ENCODE measurements around the gene SWI5. TPM values are rescaled to one million over a fixed set of nuclear protein-coding genes. Genes with fewer than 3 reads are reported as not detected.

The SWI5 gene
- total RNA-seq, 4 donors from 2014 or later, result 18.5 to 50.2 (median 49.2) TPM

DNA sequence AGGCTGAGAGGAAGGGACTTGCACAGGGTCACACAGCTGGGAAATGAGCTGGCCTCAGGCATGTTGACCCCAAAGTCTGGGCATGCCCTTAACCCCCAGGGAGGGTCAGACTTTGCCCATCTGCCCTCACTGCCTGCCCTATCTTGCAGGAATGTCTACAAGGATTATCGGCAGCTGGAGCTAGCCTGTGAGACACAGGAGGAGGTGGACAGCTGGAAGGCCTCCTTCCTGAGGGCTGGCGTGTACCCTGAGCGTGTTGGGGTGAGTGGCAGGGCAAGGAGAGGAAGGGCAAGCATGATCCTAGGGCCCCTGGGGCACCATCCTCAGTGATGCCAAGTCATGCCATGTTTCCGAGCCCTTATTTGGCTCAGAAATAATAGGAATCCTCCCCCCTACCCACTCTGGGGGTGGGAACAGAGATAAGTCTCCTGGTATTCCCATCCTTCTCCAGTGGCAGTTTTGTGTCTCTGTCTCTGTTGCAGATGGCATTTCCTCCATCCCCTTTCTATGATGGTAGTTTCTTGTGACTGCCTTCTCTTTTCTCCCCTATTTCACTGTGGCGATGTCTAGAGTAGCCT is 28.8 kb upstream of the SWI5 start:
- no peak overlapping the region for H3K27ac ChIP-seq
- peaks cover 0 to 20% of the 10 kb centered on the region in 2 donors for H3K4me1 ChIP-seq
- DNase-seq, result no peak
- TF ChIP-seq POLR2A (IDR thresholded peaks at IDR 0.05), result no peak
- TF ChIP-seq, protein P1, sequence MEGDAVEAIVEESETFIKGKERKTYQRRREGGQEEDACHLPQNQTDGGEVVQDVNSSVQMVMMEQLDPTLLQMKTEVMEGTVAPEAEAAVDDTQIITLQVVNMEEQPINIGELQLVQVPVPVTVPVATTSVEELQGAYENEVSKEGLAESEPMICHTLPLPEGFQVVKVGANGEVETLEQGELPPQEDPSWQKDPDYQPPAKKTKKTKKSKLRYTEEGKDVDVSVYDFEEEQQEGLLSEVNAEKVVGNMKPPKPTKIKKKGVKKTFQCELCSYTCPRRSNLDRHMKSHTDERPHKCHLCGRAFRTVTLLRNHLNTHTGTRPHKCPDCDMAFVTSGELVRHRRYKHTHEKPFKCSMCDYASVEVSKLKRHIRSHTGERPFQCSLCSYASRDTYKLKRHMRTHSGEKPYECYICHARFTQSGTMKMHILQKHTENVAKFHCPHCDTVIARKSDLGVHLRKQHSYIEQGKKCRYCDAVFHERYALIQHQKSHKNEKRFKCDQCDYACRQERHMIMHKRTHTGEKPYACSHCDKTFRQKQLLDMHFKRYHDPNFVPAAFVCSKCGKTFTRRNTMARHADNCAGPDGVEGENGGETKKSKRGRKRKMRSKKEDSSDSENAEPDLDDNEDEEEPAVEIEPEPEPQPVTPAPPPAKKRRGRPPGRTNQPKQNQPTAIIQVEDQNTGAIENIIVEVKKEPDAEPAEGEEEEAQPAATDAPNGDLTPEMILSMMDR (IDR thresholded peaks at IDR 0.05), result no peak
- intact Hi-C loops (cut with DNase I), result no loop called here
- H3K4me3 ChIP-seq (replicated peaks in 1 of 3), result no peak overlapping the region
- 93 to 100% methylated on average over 3 to 5 of the region's 5 CpGs for WGBS, 2 donors
- H3K27me3 ChIP-seq, result no peaks in the 10 kb centered on the region
- H3K36me3 ChIP-seq, result no peaks in the 10 kb centered on the region
- no peaks in the 10 kb centered on the region for H3K9me3 ChIP-seq

DNA sequence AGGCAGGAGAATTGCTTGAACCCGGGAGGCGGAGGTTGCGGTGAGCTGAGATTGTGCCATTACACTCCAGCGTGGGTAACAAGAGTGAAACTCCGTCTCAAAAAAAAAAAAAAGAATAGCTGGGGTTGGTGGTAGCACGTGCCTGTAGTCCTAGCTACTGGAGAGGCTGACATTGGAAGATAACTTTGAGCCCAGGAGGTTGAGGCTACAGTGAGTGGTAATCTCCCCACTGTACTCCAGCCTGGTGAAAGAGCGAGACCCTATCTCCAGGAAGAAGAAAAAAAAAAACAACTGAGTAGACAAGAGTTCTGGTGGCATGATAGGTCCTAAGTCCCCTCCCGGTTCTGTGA is 26.5 kb upstream of the SWI5 start:
- Histone ChIP-seq H3K27me3 (no peaks in the 10 kb centered on the region), H3K27ac (no peak overlapping the region), H3K4me1 (peaks cover 0 to 20% of the 10 kb centered on the region in 2 donors), H3K9me3 (no peaks in the 10 kb centered on the region), H3K36me3 (no peaks in the 10 kb centered on the region), H3K4me3 (replicated peaks in 1 of 3) (no peak overlapping the region)
- WGBS, 2 donors, result 76 to 77% methylated on average over 8 of the region's 8 CpGs
- no peak for TF ChIP-seq POLR2A (IDR thresholded peaks at IDR 0.05)
- TF ChIP-seq, protein P1 (IDR thresholded peaks at IDR 0.05), result no peak
- intact Hi-C loops (cut with DNase I), result no loop called here
- DNase-seq, result no peak

DNA sequence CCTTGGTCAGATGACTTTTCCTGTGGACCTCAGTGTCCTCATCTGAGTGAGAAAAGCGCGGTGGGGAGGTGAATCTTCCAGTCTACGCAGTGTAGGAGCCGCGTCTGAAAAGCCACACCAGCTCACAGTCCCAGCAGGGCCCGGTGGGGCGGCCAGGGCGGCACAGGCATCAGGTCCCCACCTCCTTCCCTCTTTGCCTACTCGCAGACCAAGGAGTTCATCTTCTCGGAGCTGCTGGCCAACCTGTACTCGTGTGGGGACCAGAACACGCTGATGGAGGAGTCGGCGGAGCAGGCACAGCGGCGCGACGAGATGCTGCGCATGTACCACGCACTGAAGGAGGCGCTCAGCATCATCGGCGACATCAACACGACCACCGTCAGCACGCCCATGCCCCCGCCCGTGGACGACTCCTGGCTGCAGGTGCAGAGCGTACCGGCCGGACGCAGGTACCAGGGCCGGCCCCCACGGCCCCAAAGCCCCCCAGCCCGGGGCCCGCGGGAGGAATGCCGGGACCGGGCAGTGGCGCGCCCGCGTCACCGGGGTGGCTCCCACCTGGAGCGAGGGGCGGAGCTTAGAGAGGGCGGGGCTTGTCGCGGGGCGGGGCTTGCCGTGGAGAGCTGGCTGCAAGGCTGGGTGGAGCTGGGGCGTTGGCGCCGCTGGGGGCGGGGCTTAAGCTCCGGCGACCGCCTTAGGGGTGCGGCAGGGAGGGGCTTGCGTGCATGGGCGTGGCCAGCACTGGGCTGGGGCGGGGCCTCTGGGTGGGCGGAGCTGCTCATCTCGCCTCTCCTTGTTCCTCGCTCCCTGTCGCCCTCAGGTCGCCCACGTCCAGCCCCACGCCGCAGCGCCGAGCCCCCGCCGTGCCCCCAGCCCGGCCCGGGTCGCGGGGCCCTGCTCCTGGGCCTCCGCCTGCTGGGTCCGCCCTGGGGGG is 25.9 kb upstream of the SWI5 start:
- DNase-seq, result peak; percentile 76 to 82
- H3K36me3 ChIP-seq, result no peaks in the 10 kb centered on the region
- 19 to 38% methylated on average over 32 to 49 of the region's 81 CpGs for WGBS, 2 donors
- H3K4me1 ChIP-seq, result peaks cover 0 to 18% of the 10 kb centered on the region in 2 donors
- intact Hi-C loops (cut with DNase I), result no loop called here
- H3K27ac ChIP-seq, result no peak overlapping the region
- H3K9me3 ChIP-seq, result no peaks in the 10 kb centered on the region
- H3K4me3 ChIP-seq (replicated peaks in 1 of 3), result peak overlapping the region in 1 of 3 donors; percentile 26
- no peaks in the 10 kb centered on the region for H3K27me3 ChIP-seq
- TF ChIP-seq, protein P1 (IDR thresholded peaks at IDR 0.05), result no peak
- no peak for TF ChIP-seq POLR2A (IDR thresholded peaks at IDR 0.05)

DNA sequence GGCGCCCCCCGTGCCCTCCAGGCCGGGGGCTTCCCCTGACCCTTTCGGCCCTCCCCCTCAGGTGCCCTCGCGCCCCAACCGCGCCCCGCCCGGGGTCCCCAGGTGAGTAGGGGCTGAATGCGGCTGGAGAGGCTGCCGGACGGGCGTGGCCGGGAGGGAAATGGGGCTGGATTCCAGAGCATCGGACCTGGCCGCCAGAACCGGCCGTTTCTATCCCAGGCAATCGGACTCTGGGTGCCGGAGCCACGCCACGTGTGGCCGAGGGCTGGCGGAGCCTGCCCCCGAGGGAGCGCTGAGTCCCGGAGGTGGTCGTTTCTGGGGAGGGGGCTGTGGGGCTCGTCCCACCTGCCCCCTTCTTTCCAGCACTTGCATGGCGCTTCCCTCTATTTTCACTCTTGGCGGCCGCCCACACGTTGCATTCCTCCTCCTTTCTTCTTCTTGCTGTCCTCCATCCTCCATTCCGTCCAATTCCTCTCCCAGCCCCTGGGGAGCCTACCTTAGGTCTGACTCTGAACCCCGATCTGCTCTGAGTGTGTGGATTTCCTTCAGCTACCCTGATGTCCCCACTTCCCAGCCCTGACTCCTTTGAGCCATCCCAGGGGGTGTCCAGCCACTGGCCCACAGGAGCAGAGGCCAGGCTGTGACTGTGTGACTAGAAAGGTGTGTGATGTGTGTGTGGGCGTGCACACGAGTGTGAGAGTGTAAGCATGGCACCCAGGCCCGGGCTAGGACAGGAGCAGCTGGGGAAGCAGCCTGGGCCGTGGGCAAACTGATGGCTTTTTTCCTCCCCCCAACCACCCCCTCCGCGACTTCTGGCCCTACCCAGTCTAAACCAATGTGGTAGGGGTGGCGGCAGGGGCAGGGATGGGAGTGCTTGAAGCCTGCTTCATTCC is 25.0 kb upstream of the SWI5 start:
- TF ChIP-seq POLR2A (IDR thresholded peaks at IDR 0.05), result no peak
- TF ChIP-seq, protein P1 (IDR thresholded peaks at IDR 0.05), result no peak
- Histone ChIP-seq H3K4me1 (peaks cover 0 to 15% of the 10 kb centered on the region in 2 donors), H3K4me3 (replicated peaks in 1 of 3) (peak overlapping the region in 1 of 3 donors; percentile 26), H3K9me3 (no peaks in the 10 kb centered on the region), H3K36me3 (no peaks in the 10 kb centered on the region), H3K27me3 (no peaks in the 10 kb centered on the region), H3K27ac (no peak overlapping the region)
- no peak for DNase-seq
- intact Hi-C loops (cut with DNase I), result no loop called here
- WGBS, 2 donors, result 35 to 41% methylated on average over 14 to 18 of the region's 43 CpGs
